ENCODE data around the gene OGDH. TPM values are rescaled to one million over a fixed set of nuclear protein-coding genes. Genes with fewer than 3 reads are reported as not detected.

OGDH gene
- total RNA-seq, 2 experiments from 2014 or later, result 78.6 to 85.6 TPM

GRCh38 chr7:44632196-44632595 is 25.8 kb downstream of the OGDH start:
- DNase-seq, result no peak
- H3K4me3 Mint-ChIP-seq, result no peak overlapping the region
- ChIA-PET POLR2A (interaction anchor here (1.2 to 3.5 kb wide), 2 partner anchors 7 to 116 kb away, joined by 3 to 17 read pairs; no protein-coding TSS in a partner anchor), CTCF (interaction anchor here (1.2 to 1.8 kb wide), 3 partner anchors 16 to 44 kb away, joined by 3 to 7 read pairs (median 3); no protein-coding TSS in a partner anchor)
- TF ChIP-seq, protein P1, sequence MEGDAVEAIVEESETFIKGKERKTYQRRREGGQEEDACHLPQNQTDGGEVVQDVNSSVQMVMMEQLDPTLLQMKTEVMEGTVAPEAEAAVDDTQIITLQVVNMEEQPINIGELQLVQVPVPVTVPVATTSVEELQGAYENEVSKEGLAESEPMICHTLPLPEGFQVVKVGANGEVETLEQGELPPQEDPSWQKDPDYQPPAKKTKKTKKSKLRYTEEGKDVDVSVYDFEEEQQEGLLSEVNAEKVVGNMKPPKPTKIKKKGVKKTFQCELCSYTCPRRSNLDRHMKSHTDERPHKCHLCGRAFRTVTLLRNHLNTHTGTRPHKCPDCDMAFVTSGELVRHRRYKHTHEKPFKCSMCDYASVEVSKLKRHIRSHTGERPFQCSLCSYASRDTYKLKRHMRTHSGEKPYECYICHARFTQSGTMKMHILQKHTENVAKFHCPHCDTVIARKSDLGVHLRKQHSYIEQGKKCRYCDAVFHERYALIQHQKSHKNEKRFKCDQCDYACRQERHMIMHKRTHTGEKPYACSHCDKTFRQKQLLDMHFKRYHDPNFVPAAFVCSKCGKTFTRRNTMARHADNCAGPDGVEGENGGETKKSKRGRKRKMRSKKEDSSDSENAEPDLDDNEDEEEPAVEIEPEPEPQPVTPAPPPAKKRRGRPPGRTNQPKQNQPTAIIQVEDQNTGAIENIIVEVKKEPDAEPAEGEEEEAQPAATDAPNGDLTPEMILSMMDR (IDR thresholded peaks at IDR 0.05), result no peak
- intact Hi-C loops (cut with micrococcal nuclease), result no loop called here
- no peak for ATAC-seq
- peaks cover 26% of the 10 kb centered on the region for H3K36me3 Mint-ChIP-seq (ENCODE audit: low read depth)
- no peaks in the 10 kb centered on the region for H3K9me3 Mint-ChIP-seq
- H3K4me1 Mint-ChIP-seq (ENCODE audit: low read depth), result peaks cover 72% of the 10 kb centered on the region
- no peaks in the 10 kb centered on the region for H3K27me3 Mint-ChIP-seq
- peak overlapping the region; percentile 76 for H3K27ac Mint-ChIP-seq

DNA sequence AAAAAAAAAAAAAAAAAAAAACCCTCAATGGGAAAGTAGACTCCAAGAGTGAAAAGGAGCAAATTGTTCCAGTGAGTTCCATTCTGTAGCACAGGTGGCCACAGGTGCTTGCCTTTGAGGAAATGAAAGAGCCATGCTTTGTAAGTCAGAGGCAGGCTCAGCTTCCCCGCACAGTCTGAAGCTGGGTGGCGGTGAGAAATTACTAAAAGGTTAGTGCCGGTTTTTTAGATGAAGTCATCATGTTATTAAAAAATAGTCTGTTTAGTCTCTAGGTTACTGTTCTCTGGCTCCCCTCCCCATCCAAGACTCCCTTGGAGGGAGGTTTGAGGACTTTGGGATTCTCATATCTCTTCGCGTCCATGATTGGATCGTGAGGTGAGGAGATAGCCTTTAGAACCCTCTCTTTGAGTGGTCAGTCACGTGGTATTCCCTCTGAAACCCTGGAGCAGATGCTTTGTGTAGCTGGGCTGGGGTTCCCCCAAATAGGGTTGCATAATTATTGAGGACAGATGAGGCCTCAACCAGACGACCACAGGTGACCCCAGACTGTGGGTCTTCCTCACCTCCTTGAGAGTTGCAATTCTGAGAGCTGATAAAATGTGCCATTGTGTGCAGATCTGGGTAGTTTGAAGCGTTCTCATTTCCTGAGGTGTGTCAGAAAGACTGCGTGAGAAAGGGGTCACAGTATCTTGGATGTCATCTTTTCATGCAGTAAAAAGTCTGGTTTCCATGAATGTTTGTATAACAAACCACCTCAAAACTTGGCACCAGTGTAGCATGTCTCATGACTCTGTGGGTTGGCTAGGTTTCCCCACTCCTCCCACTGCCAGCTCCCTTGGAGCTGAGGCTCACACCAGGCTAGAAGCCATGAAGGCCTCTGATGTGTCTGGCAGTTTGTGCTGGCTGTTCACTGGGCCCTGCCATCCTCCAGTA is 27.1 kb downstream of the OGDH start:
- H3K27me3 Mint-ChIP-seq, result no peaks in the 10 kb centered on the region
- TF ChIP-seq, protein P1 (IDR thresholded peaks at IDR 0.05), result no peak
- ChIA-PET CTCF (interaction anchor here (0.7 to 1.3 kb wide), 2 partner anchors 9 to 27 kb away, joined by 3 to 4 read pairs; partner anchors contain the start of gene OGDH), POLR2A (interaction anchor here (0.6 to 1.9 kb wide), 11 partner anchors 8 to 165 kb away, joined by 3 to 13 read pairs (median 4); partner anchors contain the start of genes OGDH and TMED4)
- peaks cover 26% of the 10 kb centered on the region for H3K36me3 Mint-ChIP-seq (ENCODE audit: low read depth)
- peak; percentile 67 for DNase-seq
- no peaks in the 10 kb centered on the region for H3K9me3 Mint-ChIP-seq
- intact Hi-C loops (cut with micrococcal nuclease), result no loop called here
- peaks cover 83% of the 10 kb centered on the region for H3K4me1 Mint-ChIP-seq (ENCODE audit: low read depth)
- ATAC-seq, result peak; percentile 46
- peak overlapping the region; percentile 9 for H3K4me3 Mint-ChIP-seq
- peak overlapping the region; percentile 91 for H3K27ac Mint-ChIP-seq

GRCh38 chr7:44634187-44634838 is 27.9 kb downstream of the OGDH start:
- POLR2A ChIA-PET, result interaction anchor here (0.6 to 1.9 kb wide), 10 partner anchors 9 to 164 kb away, joined by 3 to 13 read pairs (median 4); partner anchors contain the start of gene OGDH
- peak overlapping the region; percentile 91 for H3K27ac Mint-ChIP-seq
- H3K9me3 Mint-ChIP-seq, result no peaks in the 10 kb centered on the region
- peaks cover 24% of the 10 kb centered on the region for H3K36me3 Mint-ChIP-seq (ENCODE audit: low read depth)
- ATAC-seq (no peak), DNase-seq (no peak)
- H3K4me3 Mint-ChIP-seq, result no peak overlapping the region
- TF ChIP-seq, protein P1 (IDR thresholded peaks at IDR 0.05), result no peak
- intact Hi-C loops (cut with micrococcal nuclease), result no loop called here
- H3K27me3 Mint-ChIP-seq, result no peaks in the 10 kb centered on the region
- CTCF ChIA-PET, result interaction anchor here (1.3 kb wide), 1 partner anchor 10 kb away, joined by 4 read pairs; no protein-coding TSS in a partner anchor
- peaks cover 88% of the 10 kb centered on the region for H3K4me1 Mint-ChIP-seq (ENCODE audit: low read depth)

- intact Hi-C loops (cut with micrococcal nuclease), result loop anchor here (5.0 kb wide), 2 partner anchors 102 to 148 kb away; no protein-coding TSS in a partner anchor
- ChIA-PET CTCF (interaction anchor here (0.7 to 0.9 kb wide), 2 partner anchors 15 to 29 kb away, joined by 3 read pairs; partner anchors contain the start of gene OGDH), POLR2A (interaction anchor here (0.9 to 6.9 kb wide), 7 partner anchors 10 to 169 kb away, joined by 3 to 52 read pairs (median 6); partner anchors contain the start of gene OGDH)
- Mint-ChIP-seq H3K27me3 (no peaks in the 10 kb centered on the region), H3K4me1 (ENCODE audit: low read depth) (peaks cover 91% of the 10 kb centered on the region), H3K27ac (peak overlapping the region; percentile 91), H3K36me3 (ENCODE audit: low read depth) (peaks cover 27% of the 10 kb centered on the region), H3K9me3 (no peaks in the 10 kb centered on the region), H3K4me3 (no peak overlapping the region)
- TF ChIP-seq, protein P1 (IDR thresholded peaks at IDR 0.05), result no peak
- DNase-seq, result peak; percentile 31
- no peak for ATAC-seq
Measured at GRCh38 chr7:44634839-44635591, 28.6 kb downstream of the OGDH start.

Measured in activated CD8-positive, alpha-beta T cell treated with anti-CD3 and anti-CD28 coated beads for 36 hours (primary cell).